Endodermal cell (in vitro differentiated cells): ENCODE measurements around the gene LMOD2. TPM values are rescaled to one million over a fixed set of nuclear protein-coding genes. Genes with fewer than 3 reads are reported as not detected.
"Not testable (repeated sequence)": the region's sequence is repeated elsewhere in the genome, so short reads cannot be mapped to it uniquely, and the experiment has no call there.

ENCODE experiments used
- DNase-seq: peaks from one replicate; pipeline ENCODE4 v3.0.0-alpha.2; 2017
- H3K27ac ChIP-seq: 2 replicates; pipeline ENCODE4 v1.5.1; 2013; ENCODE audit warnings: mild to moderate bottlenecking, low read depth, low read length, moderate library complexity
- H3K27me3 ChIP-seq: 2 replicates; pipeline ENCODE4 v1.6.1; 2013; ENCODE audit warnings: mild to moderate bottlenecking, low read length, moderate library complexity; ENCODE audit not compliant: insufficient read depth, control insufficient read depth, poor library complexity, severe bottlenecking
- H3K36me3 ChIP-seq: 2 replicates; pipeline ENCODE4 v1.7.0; 2013; ENCODE audit warnings: mild to moderate bottlenecking, low read length, moderate library complexity; ENCODE audit not compliant: control insufficient read depth, insufficient read depth
- H3K4me1 ChIP-seq: one replicate; pipeline ENCODE4 v1.7.0; 2013; ENCODE audit warnings: low read length; ENCODE audit not compliant: control insufficient read depth, insufficient read depth
- H3K4me3 ChIP-seq: 2 replicates; pipeline ENCODE4 v1.5.1; 2013; ENCODE audit warnings: mild to moderate bottlenecking, low read length, moderate library complexity
- H3K9ac ChIP-seq: 2 replicates; pipeline ENCODE4 v1.6.1; 2013; ENCODE audit warnings: mild to moderate bottlenecking, low read length, moderate library complexity; ENCODE audit not compliant: poor library complexity, severe bottlenecking; ENCODE audit errors: extremely low read depth
- H3K9me3 ChIP-seq: 2 replicates; pipeline ENCODE4 v1.6.1; 2013; ENCODE audit warnings: mild to moderate bottlenecking, low read length, moderate library complexity; ENCODE audit not compliant: control insufficient read depth
- H3K27ac Mint-ChIP-seq: 2 replicates; pipeline ENCODE4 v1.8.0; 2020; ENCODE audit warnings: mixed read lengths
- H3K27me3 Mint-ChIP-seq: 2 replicates; pipeline ENCODE4 v1.8.0; 2021; ENCODE audit warnings: mild to moderate bottlenecking, mixed read lengths; ENCODE audit not compliant: insufficient read depth
- H3K36me3 Mint-ChIP-seq: 2 replicates; pipeline ENCODE4 v1.8.0; 2020; ENCODE audit warnings: low read depth, mixed read lengths
- H3K4me1 Mint-ChIP-seq: 2 replicates; pipeline ENCODE4 v1.8.0; 2020; ENCODE audit warnings: mixed read lengths
- H3K4me3 Mint-ChIP-seq: 2 replicates; pipeline ENCODE4 v1.8.0; 2020; ENCODE audit warnings: mild to moderate bottlenecking, moderate library complexity, mixed read lengths
- H3K9me3 Mint-ChIP-seq: 2 replicates; pipeline ENCODE4 v1.8.0; 2020; ENCODE audit warnings: mild to moderate bottlenecking, mixed read lengths
- WGBS, 2 experiments: methylation state at CpG; one replicate each; pipeline versions ENCODE4 v1.1.5 to v1.1.7; 2013; ENCODE audit warnings: missing lambda C conversion rate in 2 of 2, mixed read lengths in 1 of 2; ENCODE audit not compliant: insufficient coverage in 1 of 2, insufficient read length in 1 of 2; 5-methylcytosine and 5-hydroxymethylcytosine counted together
- total RNA-seq, 2 donors: library from RNA; stranded (reverse); fragmentation: NEBNext Ultra II Directional in 1 of 2; extraction: Animal tissue kit (Norgen Biotek cat#: 25700) in 1 of 2; gene quantifications; 2 replicates in 1 of 2; 3 replicates in 1 of 2; pipeline ENCODE4 v1.2.1, GENCODE V29; 2021
- TF ChIP-seq, protein P1 (sequence below): fragments of 200-600 bp; sonication (generic); conservative IDR thresholded peaks from 2 replicates; pipeline ENCODE4 v1.5.0; 2021; ENCODE audit warnings: antibody characterized with exemption, mild to moderate bottlenecking

LMOD2 gene
- total RNA-seq, 2 donors from 2014 or later, result not detected

DNA sequence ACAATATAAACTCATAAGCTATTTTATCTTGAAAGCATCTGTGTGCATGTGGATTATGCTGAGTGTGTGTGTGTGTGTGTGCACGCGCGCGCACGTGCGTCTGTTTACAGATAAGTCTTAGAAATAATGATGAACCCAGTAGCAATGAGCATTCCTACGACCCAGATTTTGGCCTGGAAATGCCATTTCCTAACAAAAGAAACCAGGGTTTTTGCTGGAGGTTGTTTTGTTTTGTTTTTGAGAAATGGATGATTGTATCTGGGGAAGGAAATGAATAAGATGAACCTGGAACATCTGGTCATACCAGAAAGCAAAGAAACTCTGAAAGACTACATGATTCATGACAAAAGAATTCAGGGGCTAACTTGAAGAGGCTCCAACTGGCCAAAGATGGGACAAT is 22.1 kb upstream of the LMOD2 start:
- WGBS, 2 experiments, result 92 to 94% methylated on average over 3 to 7 of the region's 7 CpGs
- DNase-seq, result no peak
- H3K4me1 ChIP-seq, result no peaks in the 10 kb centered on the region
- H3K36me3 Mint-ChIP-seq, result no peaks in the 10 kb centered on the region
- H3K27ac ChIP-seq, result no peak overlapping the region
- TF ChIP-seq, protein P1, sequence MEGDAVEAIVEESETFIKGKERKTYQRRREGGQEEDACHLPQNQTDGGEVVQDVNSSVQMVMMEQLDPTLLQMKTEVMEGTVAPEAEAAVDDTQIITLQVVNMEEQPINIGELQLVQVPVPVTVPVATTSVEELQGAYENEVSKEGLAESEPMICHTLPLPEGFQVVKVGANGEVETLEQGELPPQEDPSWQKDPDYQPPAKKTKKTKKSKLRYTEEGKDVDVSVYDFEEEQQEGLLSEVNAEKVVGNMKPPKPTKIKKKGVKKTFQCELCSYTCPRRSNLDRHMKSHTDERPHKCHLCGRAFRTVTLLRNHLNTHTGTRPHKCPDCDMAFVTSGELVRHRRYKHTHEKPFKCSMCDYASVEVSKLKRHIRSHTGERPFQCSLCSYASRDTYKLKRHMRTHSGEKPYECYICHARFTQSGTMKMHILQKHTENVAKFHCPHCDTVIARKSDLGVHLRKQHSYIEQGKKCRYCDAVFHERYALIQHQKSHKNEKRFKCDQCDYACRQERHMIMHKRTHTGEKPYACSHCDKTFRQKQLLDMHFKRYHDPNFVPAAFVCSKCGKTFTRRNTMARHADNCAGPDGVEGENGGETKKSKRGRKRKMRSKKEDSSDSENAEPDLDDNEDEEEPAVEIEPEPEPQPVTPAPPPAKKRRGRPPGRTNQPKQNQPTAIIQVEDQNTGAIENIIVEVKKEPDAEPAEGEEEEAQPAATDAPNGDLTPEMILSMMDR, result no peak
- no peak overlapping the region for H3K9ac ChIP-seq
- no peaks in the 10 kb centered on the region for H3K36me3 ChIP-seq
- H3K27ac Mint-ChIP-seq, result no peak overlapping the region
- H3K27me3 Mint-ChIP-seq, result peaks cover 2% of the 10 kb centered on the region
- no peaks in the 10 kb centered on the region for H3K27me3 ChIP-seq
- H3K4me3 ChIP-seq, result no peak overlapping the region
- H3K4me1 Mint-ChIP-seq, result peaks cover 22% of the 10 kb centered on the region
- no peaks in the 10 kb centered on the region for H3K9me3 Mint-ChIP-seq
- H3K9me3 ChIP-seq, result no peaks in the 10 kb centered on the region
- no peak overlapping the region for H3K4me3 Mint-ChIP-seq

DNA sequence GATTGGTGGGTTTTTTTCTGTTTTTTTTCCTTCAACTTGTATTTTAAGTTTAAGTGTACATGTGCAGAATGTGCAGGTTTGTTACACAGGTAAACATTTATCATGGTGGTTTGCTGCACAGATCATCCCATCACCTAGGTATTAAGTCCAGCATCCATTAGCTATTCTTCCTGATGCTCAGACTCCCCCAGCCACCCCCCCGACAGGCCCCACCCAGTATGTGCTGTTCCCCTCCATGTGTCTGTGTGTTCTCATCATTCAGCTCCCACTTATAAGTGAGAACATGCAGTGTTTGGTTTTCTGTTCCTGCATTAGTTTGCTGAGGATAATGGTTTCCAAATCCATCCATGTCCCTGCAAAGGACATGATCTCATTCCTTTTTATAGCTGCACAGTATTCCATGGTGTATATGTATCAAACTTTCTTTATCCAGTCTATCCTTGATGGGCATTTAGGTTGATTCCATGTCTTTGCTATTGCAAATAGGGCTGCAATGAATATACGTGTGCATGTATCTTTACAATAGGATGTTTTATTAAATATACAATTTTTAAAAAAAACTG is 21.6 kb upstream of the LMOD2 start:
- DNase-seq, H3K27me3 ChIP-seq, H3K9ac ChIP-seq, H3K9me3 ChIP-seq, H3K27ac Mint-ChIP-seq, H3K4me3 ChIP-seq, H3K9me3 Mint-ChIP-seq, H3K27me3 Mint-ChIP-seq, H3K36me3 Mint-ChIP-seq, H3K4me1 ChIP-seq, H3K27ac ChIP-seq, H3K4me3 Mint-ChIP-seq, H3K36me3 ChIP-seq: not testable (repeated sequence)
- H3K4me1 Mint-ChIP-seq, result peaks cover 23% of the 10 kb centered on the region
- 95% methylated on average over 1 of the region's 2 CpGs; no CpG with 5 or more reads in 1 of the 2 experiments for WGBS, 2 experiments

DNA sequence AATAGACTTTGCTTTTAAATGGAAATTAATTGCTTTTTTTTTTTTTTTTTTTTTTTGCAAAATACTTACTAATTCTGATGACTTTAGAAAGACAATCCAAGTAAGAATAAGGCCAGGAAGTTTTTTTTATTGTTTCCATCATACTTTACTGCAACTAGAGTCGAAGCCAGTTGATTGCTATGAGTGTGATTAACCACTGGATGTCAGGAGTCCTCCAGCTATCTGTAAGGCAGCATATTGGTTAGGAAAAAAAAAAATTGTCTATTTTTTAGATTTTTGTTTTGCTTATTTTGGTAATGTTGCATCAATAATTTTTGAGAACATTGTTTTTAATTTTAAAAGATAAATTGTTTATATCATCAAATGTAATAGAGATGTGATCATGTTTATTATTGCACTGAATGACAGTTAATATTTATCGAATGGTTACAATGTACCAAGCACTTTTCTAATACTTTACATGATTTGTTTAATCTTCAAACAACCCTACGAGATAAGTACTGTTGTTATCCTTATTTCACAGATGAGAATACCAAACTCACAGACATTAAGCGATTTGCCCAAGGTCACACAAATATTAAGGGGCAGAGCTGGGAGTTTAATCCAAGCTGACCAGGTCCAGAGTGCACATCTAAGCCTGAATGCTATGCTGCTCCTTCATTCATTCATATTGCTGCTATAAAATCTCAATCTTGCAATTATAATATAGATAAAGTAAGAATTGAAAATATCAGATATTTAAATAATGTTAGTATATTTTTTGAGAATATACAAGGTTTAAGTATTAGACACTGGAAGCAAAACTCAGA is 19.9 kb upstream of the LMOD2 start:
- TF ChIP-seq, protein P1, result peak; percentile 87
- H3K4me1 Mint-ChIP-seq, result peaks cover 23% of the 10 kb centered on the region
- H3K9me3 Mint-ChIP-seq, result no peaks in the 10 kb centered on the region
- H3K36me3 Mint-ChIP-seq, result no peaks in the 10 kb centered on the region
- no peaks in the 10 kb centered on the region for H3K27me3 ChIP-seq
- H3K9ac ChIP-seq, result no peak overlapping the region
- no peak overlapping the region for H3K27ac Mint-ChIP-seq
- DNase-seq, result no peak
- H3K4me1 ChIP-seq, result no peaks in the 10 kb centered on the region
- no peak overlapping the region for H3K27ac ChIP-seq
- no peaks in the 10 kb centered on the region for H3K27me3 Mint-ChIP-seq
- H3K36me3 ChIP-seq, result no peaks in the 10 kb centered on the region
- H3K4me3 ChIP-seq, result no peak overlapping the region
- 43 to 66% methylated on average over 1 to 4 of the region's 4 CpGs for WGBS, 2 experiments
- H3K9me3 ChIP-seq, result no peaks in the 10 kb centered on the region
- no peak overlapping the region for H3K4me3 Mint-ChIP-seq
